IPS DF 4.7 (cell line): ENCODE results near the gene TMCC1.

ENCODE experiments used
- DNase-seq: peaks from one replicate; pipeline ENCODE4 v3.0.0-alpha.2; 2013; ENCODE audit warnings: low spot score; ENCODE audit errors: extremely low read depth

TMCC1 gene

GRCh38 chr3:129624347-129625071 is 269.0 kb downstream of the TMCC1 start:
- DNase-seq = no peak

- no peak for DNase-seq
These were observed 269.9 kb downstream of the TMCC1 start for GRCh38 chr3:129623447-129624118.

GRCh38 chr3:129622933-129623332 is 270.6 kb downstream of the TMCC1 start:
- DNase-seq = no peak

GRCh38 chr3:129622226-129622874 is 271.2 kb downstream of the TMCC1 start:
- DNase-seq = no peak

GRCh38 chr3:129621626-129622225 is 271.8 kb downstream of the TMCC1 start:
- DNase-seq = no peak

- DNase-seq = no peak
These were observed 272.5 kb downstream of the TMCC1 start for GRCh38 chr3:129620828-129621559.

GRCh38 chr3:129619726-129620162 is 273.8 kb downstream of the TMCC1 start:
- no peak for DNase-seq

- no peak for DNase-seq
These were observed 274.4 kb downstream of the TMCC1 start for GRCh38 chr3:129618901-129619671.

GRCh38 chr3:129618186-129618820 is 275.2 kb downstream of the TMCC1 start:
- no peak for DNase-seq

- DNase-seq = no peak
These were observed 275.9 kb downstream of the TMCC1 start for GRCh38 chr3:129617381-129618185.

GRCh38 chr3:129616713-129617112 is 276.8 kb downstream of the TMCC1 start:
- DNase-seq = no peak

- no peak for DNase-seq
These were observed 277.2 kb downstream of the TMCC1 start for GRCh38 chr3:129616291-129616690.

- DNase-seq = no peak
These were observed 277.7 kb downstream of the TMCC1 start for GRCh38 chr3:129615751-129616281.

GRCh38 chr3:129614927-129615363 is 278.6 kb downstream of the TMCC1 start:
- DNase-seq = no peak

- no peak for DNase-seq
These were observed 279.1 kb downstream of the TMCC1 start for GRCh38 chr3:129614435-129614834.

- DNase-seq = no peak
These were observed 280.2 kb downstream of the TMCC1 start for GRCh38 chr3:129613367-129613740.

GRCh38 chr3:129612534-129613366 is 280.8 kb downstream of the TMCC1 start:
- no peak for DNase-seq
